ENCODE results near the gene PPP1R1B. TPM values are rescaled to one million over a fixed set of nuclear protein-coding genes. Genes with fewer than 3 reads are reported as not detected.

Gene PPP1R1B
- polyA plus RNA-seq, 2 donors, result 0.43 to 1.2 TPM

DNA sequence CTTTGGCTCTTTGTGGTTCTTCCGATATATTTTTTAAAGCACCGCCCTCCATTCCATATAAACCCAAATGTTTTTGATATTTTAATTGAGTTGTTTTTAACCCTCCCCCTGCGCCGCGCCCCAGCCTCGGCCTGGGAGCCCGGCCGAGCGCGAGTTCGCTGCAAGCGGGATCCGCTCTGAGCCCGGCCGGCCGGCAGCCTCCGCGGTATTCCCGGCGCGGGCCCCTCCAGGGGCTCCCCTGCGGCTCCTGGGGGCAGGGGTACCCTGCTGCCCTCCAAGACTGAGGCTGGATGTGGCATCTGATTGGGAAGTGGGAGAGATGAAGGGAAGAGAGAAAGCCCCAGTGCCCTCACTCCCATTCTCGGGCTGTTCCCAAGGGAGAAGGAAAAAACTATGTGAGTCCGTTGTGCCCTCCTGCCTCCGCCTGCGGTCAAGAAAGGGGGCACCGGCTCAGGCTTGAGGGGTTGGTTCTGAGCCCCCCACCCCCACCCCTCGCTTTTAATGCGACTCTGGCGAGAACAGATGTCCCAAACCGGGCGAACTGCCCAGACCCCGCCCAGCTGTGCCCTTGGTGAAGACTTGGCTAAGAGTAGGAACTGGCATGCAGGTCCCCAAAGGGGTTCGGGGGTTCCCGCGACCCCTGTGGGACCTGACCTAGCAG, 27.6 kb upstream of the PPP1R1B start:
- WGBS, 2 donors, result 4 to 5% methylated on average over 36 of the region's 36 CpGs
- no peaks in the 10 kb centered on the region for H3K36me3 ChIP-seq (ENCODE audit: control insufficient read depth in 2 of 2, insufficient read depth in 2 of 2, low read length in 1 of 2)
- H3K9me3 ChIP-seq (ENCODE audit: control insufficient read depth in 2 of 2, insufficient read depth in 1 of 2, low read depth in 1 of 2, low read length in 1 of 2), result peaks cover 0 to 3% of the 10 kb centered on the region in 2 donors
- no peak overlapping the region for H3K27ac ChIP-seq (ENCODE audit: low read depth in 2 of 2, low read length in 1 of 2)
- H3K27me3 ChIP-seq (ENCODE audit: control insufficient read depth in 1 of 2, insufficient read depth in 2 of 2, low read length in 2 of 2), result peaks cover 0 to 55% of the 10 kb centered on the region in 2 donors
- peaks cover 7 to 12% of the 10 kb centered on the region in 2 donors for H3K4me1 ChIP-seq (ENCODE audit: control insufficient read depth in 2 of 2, insufficient read depth in 2 of 2, low read length in 1 of 2)
- H3K4me3 ChIP-seq (ENCODE audit: low read depth in 1 of 2, low read length in 2 of 2), result no peak overlapping the region

DNA sequence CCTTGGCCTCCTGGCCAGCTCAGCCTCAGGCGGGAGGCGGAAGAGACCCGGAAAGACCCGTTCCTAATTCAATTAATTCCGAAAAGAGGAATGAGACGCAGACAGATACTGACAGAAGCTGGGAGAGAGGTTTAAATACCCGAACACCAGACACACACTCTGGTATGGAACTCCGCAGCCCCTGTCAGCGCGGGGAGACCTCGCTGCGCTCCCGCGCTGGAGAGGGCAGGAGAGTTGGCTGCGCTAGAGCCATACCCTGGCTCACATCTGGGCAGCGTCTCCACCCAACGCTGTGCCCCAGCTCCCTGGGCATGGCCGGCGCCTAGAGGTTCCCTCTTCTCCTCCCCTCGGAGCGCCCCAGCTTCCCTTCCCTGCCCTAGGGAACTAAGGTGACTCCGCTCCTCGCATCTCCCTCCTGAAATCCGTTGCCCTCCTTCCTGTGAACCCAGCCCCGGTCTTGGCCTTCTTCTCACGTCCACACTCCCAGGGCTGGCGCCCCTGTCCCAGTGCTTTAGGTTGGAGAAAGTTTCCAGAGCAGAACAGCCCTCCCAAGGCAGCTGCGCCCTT, 27.0 kb upstream of the PPP1R1B start:
- no peaks in the 10 kb centered on the region for H3K36me3 ChIP-seq (ENCODE audit: control insufficient read depth in 2 of 2, insufficient read depth in 2 of 2, low read length in 1 of 2)
- H3K9me3 ChIP-seq (ENCODE audit: control insufficient read depth in 2 of 2, insufficient read depth in 1 of 2, low read depth in 1 of 2, low read length in 1 of 2), result peaks cover 0 to 3% of the 10 kb centered on the region in 2 donors
- H3K4me3 ChIP-seq (ENCODE audit: low read depth in 1 of 2, low read length in 2 of 2), result no peak overlapping the region
- 6 to 10% methylated on average over 22 to 28 of the region's 28 CpGs for WGBS, 2 donors
- peaks cover 0 to 58% of the 10 kb centered on the region in 2 donors for H3K27me3 ChIP-seq (ENCODE audit: control insufficient read depth in 1 of 2, insufficient read depth in 2 of 2, low read length in 2 of 2)
- no peak overlapping the region for H3K27ac ChIP-seq (ENCODE audit: low read depth in 2 of 2, low read length in 1 of 2)
- peaks cover 7 to 12% of the 10 kb centered on the region in 2 donors for H3K4me1 ChIP-seq (ENCODE audit: control insufficient read depth in 2 of 2, insufficient read depth in 2 of 2, low read length in 1 of 2)

DNA sequence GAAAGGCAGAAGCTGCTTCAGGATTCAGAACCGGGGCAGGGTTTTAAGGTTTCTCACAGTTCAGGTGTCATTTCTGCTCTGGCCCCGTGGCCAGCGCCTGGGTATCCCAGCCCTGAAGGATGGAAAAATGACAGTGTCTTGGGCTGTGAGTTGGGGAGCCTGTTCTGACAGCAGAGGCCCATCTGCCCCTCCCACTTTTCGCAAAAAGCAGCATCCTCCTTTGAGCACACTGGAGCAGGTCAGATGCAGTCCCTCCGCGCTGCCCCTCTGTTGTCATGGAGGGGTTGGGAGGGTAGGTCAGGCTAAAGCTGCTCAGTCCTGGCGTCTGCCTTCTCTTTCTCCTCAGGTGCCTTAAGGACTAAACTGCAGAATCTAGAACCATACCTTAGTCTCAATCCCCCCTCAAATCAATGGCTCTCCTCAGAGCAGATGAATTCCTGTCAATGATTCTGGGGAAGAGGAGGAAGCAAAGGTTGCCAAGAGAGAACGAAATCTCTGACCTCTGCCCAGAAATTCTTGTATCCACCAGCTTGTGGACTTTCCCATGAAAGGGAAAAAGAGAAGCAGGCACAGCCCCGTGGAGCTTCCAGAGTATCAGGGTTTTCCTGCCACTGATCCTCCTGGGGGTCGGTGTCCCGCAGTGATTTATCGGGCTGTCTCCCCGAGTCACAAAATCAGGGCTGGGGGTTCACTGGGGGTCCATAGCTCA, 26.3 kb upstream of the PPP1R1B start:
- Histone ChIP-seq H3K4me3 (ENCODE audit: low read depth in 1 of 2, low read length in 2 of 2) (no peak overlapping the region), H3K4me1 (ENCODE audit: control insufficient read depth in 2 of 2, insufficient read depth in 2 of 2, low read length in 1 of 2) (peaks cover 9 to 12% of the 10 kb centered on the region in 2 donors), H3K36me3 (ENCODE audit: control insufficient read depth in 2 of 2, insufficient read depth in 2 of 2, low read length in 1 of 2) (no peaks in the 10 kb centered on the region), H3K27me3 (ENCODE audit: control insufficient read depth in 1 of 2, insufficient read depth in 2 of 2, low read length in 2 of 2) (peaks cover 0 to 65% of the 10 kb centered on the region in 2 donors), H3K9me3 (ENCODE audit: control insufficient read depth in 2 of 2, insufficient read depth in 1 of 2, low read depth in 1 of 2, low read length in 1 of 2) (peaks cover 0 to 3% of the 10 kb centered on the region in 2 donors), H3K27ac (ENCODE audit: low read depth in 2 of 2, low read length in 1 of 2) (no peak overlapping the region)
- WGBS, 2 donors, result 4 to 10% methylated on average over 13 of the region's 13 CpGs

DNA sequence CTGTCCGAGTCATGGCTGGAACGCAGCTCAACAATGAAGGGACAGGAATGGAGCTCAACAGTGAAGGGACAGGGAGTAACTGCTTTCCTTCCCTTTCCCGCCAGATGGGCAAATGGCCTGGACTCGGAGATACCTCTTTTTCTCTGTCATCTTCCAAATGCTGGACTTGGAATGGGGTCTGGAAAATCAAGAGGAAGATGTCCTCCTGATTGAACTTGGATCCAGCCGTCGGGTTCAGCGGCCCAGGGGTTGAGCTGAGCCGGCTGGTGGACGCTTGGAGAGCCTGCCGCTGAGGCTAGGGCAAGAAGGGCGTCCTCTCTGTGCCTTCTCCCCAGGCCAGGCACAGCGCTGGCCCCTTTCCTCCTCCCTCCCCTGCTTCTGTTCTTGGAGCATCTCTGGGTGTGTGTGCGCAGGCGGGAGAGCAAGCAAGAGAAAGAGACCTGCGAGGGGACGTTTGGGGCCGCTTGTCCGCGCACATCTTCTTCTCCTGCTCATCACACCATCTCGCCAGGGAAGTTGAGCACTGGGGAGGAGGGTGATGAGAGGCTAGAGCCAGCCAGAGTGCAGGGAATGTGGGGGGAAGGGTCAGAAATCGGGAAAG, 25.7 kb upstream of the PPP1R1B start:
- peaks cover 15 to 18% of the 10 kb centered on the region in 2 donors for H3K4me1 ChIP-seq (ENCODE audit: control insufficient read depth in 2 of 2, insufficient read depth in 2 of 2, low read length in 1 of 2)
- peaks cover 0 to 5% of the 10 kb centered on the region in 2 donors for H3K9me3 ChIP-seq (ENCODE audit: control insufficient read depth in 2 of 2, insufficient read depth in 1 of 2, low read depth in 1 of 2, low read length in 1 of 2)
- H3K4me3 ChIP-seq (ENCODE audit: low read depth in 1 of 2, low read length in 2 of 2), result no peak overlapping the region
- no peaks in the 10 kb centered on the region for H3K36me3 ChIP-seq (ENCODE audit: control insufficient read depth in 2 of 2, insufficient read depth in 2 of 2, low read length in 1 of 2)
- peaks cover 0 to 66% of the 10 kb centered on the region in 2 donors for H3K27me3 ChIP-seq (ENCODE audit: control insufficient read depth in 1 of 2, insufficient read depth in 2 of 2, low read length in 2 of 2)
- 27 to 36% methylated on average over 21 of the region's 21 CpGs for WGBS, 2 donors
- no peak overlapping the region for H3K27ac ChIP-seq (ENCODE audit: low read depth in 2 of 2, low read length in 1 of 2)

DNA sequence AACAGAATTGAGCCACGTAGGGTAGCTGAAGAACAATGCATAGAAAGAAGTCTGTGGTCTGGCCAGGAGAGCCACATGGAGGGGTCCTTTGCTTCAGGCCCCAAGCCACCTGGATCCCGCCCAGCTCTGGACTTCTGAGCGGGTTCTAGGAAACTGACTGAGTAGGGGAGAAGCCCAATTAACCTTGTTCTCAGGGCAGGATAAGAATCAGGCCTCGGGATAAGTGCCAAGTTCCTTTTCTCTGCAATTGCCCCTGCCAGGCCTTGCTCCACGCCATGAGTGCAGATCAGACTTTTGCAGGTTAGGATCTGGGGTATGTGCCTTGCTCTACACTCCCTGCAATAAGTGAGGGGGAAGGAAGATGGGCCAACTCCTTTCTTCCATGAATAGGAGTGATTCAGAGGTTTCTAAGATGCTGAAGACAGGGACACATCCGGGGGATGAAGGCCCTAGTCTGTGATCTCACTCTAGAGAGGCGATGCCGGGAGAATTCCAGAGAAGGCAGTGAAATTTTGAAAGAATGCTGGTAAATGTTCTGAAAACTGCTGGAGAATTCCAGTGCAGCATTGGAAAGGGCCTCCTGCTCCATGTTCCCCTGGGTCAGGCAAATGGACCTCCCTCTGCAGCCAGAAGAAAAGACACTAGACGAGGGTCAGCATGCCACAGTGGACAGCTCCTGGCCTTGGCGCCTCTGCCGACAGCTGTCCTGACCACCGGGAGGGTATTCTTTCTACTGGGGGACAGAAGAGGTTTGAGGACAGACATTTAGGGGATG, 24.8 kb upstream of the PPP1R1B start:
- H3K9me3 ChIP-seq (ENCODE audit: control insufficient read depth in 2 of 2, insufficient read depth in 1 of 2, low read depth in 1 of 2, low read length in 1 of 2), result peaks cover 0 to 5% of the 10 kb centered on the region in 2 donors
- H3K36me3 ChIP-seq (ENCODE audit: control insufficient read depth in 2 of 2, insufficient read depth in 2 of 2, low read length in 1 of 2), result no peaks in the 10 kb centered on the region
- H3K4me3 ChIP-seq (ENCODE audit: low read depth in 1 of 2, low read length in 2 of 2), result no peak overlapping the region
- 54 to 60% methylated on average over 12 of the region's 12 CpGs for WGBS, 2 donors
- H3K27me3 ChIP-seq (ENCODE audit: control insufficient read depth in 1 of 2, insufficient read depth in 2 of 2, low read length in 2 of 2), result peaks cover 0 to 65% of the 10 kb centered on the region in 2 donors
- H3K27ac ChIP-seq (ENCODE audit: low read depth in 2 of 2, low read length in 1 of 2), result no peak overlapping the region
- H3K4me1 ChIP-seq (ENCODE audit: control insufficient read depth in 2 of 2, insufficient read depth in 2 of 2, low read length in 1 of 2), result peaks cover 21% of the 10 kb centered on the region in 2 donors

DNA sequence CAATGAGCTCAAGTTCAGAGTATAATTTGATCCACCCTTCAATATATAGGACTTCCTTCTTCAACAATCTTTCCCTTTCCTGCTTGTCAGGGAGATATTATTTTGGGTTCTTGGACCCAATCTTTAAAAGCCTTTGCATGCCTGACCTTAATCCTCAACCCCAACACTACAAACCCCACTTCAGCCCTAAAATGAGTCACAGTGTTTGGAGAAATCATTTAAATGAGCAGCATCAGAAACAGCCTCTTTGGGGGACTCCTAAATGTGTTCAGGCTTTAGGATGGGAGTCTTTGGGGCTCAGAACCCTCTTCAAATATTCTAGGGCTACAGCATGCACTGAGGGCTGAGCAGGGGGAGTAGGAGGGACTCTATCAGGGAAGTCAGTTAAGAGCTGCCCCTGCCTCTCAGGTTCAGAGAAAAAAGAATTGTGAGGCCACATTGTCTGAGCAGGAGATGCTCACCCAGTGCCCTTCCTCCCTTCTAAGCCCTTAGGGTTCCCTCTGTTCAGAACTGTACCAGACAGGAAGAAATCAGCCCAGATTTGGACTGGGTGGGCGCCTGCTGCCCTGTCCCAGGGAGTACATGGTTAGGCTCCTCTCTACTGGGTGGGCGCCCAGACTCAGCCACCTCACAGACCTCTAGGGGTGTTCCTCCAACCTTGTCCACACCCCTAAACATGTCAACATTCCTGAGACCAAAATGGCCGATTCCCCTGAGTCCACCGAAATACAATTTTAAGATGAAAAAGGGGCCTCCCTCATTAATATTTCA, 24.0 kb upstream of the PPP1R1B start:
- peaks cover 2 to 63% of the 10 kb centered on the region in 2 donors for H3K27me3 ChIP-seq (ENCODE audit: control insufficient read depth in 1 of 2, insufficient read depth in 2 of 2, low read length in 2 of 2)
- no peak overlapping the region for H3K27ac ChIP-seq (ENCODE audit: low read depth in 2 of 2, low read length in 1 of 2)
- peaks cover 0 to 5% of the 10 kb centered on the region in 2 donors for H3K9me3 ChIP-seq (ENCODE audit: control insufficient read depth in 2 of 2, insufficient read depth in 1 of 2, low read depth in 1 of 2, low read length in 1 of 2)
- H3K4me3 ChIP-seq (ENCODE audit: low read depth in 1 of 2, low read length in 2 of 2), result no peak overlapping the region
- no peaks in the 10 kb centered on the region for H3K36me3 ChIP-seq (ENCODE audit: control insufficient read depth in 2 of 2, insufficient read depth in 2 of 2, low read length in 1 of 2)
- WGBS, 2 donors, result 54 to 60% methylated on average over 4 of the region's 4 CpGs
- H3K4me1 ChIP-seq (ENCODE audit: control insufficient read depth in 2 of 2, insufficient read depth in 2 of 2, low read length in 1 of 2), result peaks cover 21 to 23% of the 10 kb centered on the region in 2 donors

DNA sequence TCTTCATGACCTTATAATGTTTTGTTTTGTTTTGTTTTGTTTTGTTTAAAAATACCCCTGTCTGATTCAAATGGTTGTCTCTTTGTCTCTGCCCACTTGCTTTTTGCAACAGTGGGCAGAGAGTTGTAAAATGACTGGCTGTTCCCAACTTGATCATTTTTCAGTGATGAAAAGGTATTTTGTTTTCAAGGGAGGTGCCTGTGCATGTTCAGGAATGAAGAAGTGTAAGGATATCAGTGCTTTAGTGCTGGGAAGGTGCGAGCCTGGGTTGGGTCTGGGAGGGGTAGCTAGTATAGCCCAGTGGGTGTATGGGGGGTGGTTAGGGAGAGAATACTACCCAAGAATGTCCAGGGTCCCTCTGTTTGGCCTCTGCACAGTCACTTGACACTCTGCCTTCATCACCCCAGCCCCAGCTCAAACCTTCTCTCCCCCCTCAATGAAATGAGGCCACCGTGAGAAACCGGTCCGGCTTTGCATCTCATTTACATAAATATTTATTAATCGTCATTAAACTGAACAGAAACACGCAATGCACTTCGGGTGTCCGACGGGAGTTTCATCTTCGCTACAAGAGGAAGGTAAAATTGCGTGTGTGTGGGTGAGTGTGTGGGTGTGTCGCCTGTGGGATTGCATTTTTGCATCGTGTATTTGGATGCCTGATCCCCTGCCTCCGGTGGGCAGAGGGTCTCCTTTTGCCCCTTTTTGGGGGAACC, 23.3 kb upstream of the PPP1R1B start:
- Histone ChIP-seq H3K36me3 (ENCODE audit: control insufficient read depth in 2 of 2, insufficient read depth in 2 of 2, low read length in 1 of 2) (no peaks in the 10 kb centered on the region), H3K9me3 (ENCODE audit: control insufficient read depth in 2 of 2, insufficient read depth in 1 of 2, low read depth in 1 of 2, low read length in 1 of 2) (peaks cover 0 to 2% of the 10 kb centered on the region in 2 donors), H3K27ac (ENCODE audit: low read depth in 2 of 2, low read length in 1 of 2) (no peak overlapping the region), H3K4me1 (ENCODE audit: control insufficient read depth in 2 of 2, insufficient read depth in 2 of 2, low read length in 1 of 2) (peaks cover 20 to 21% of the 10 kb centered on the region in 2 donors), H3K4me3 (ENCODE audit: low read depth in 1 of 2, low read length in 2 of 2) (no peak overlapping the region), H3K27me3 (ENCODE audit: control insufficient read depth in 1 of 2, insufficient read depth in 2 of 2, low read length in 2 of 2) (peaks cover 2 to 55% of the 10 kb centered on the region in 2 donors)
- 5% methylated on average over 14 of the region's 14 CpGs for WGBS, 2 donors

DNA sequence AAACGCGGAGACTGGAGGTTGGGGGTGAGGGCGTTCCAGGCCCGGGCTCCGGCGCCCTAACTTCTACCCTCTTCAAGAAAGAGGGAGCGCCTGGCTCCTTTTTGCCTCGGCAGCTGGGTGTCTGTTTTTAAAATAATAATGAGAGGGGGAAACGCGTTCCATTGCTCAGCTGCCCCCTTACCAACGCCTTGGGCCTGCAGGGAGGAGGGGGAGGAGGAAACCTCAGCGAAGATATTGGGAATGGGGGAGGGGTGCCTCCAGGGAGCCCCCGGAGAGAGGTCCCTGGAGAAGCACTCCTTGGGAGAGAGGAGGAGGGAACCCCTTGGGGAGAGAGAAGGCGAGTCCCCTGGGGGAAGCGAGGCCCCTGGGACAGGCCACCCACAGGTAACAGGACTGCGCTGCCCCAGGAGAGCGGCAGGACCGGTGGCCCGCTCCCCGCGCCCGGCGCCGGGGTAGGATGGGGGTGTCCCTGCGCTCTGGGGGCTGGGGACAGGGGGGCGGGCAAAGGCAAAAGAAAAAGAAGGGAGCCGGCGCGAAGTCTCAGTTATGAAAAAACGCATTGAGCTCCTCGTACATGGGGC, 21.8 kb upstream of the PPP1R1B start:
- peaks cover 0 to 2% of the 10 kb centered on the region in 2 donors for H3K9me3 ChIP-seq (ENCODE audit: control insufficient read depth in 2 of 2, insufficient read depth in 1 of 2, low read depth in 1 of 2, low read length in 1 of 2)
- H3K27ac ChIP-seq (ENCODE audit: low read depth in 2 of 2, low read length in 1 of 2), result no peak overlapping the region
- WGBS, 2 donors, result 7 to 9% methylated on average over 30 to 31 of the region's 31 CpGs
- no peaks in the 10 kb centered on the region for H3K36me3 ChIP-seq (ENCODE audit: control insufficient read depth in 2 of 2, insufficient read depth in 2 of 2, low read length in 1 of 2)
- H3K27me3 ChIP-seq (ENCODE audit: control insufficient read depth in 1 of 2, insufficient read depth in 2 of 2, low read length in 2 of 2), result peaks cover 2 to 40% of the 10 kb centered on the region in 2 donors
- peaks cover 11 to 16% of the 10 kb centered on the region in 2 donors for H3K4me1 ChIP-seq (ENCODE audit: control insufficient read depth in 2 of 2, insufficient read depth in 2 of 2, low read length in 1 of 2)
- H3K4me3 ChIP-seq (ENCODE audit: low read depth in 1 of 2, low read length in 2 of 2), result no peak overlapping the region
